C1 segment of cervical spinal cord (tissue), 14 donors: ENCODE results near the gene GOSR2.

Experiments
- DNase-seq, 14 donors: peaks; one replicate each; lab custom pipeline; 2025; lab: John Stamatoyannopoulos, UW

Gene GOSR2

DNA sequence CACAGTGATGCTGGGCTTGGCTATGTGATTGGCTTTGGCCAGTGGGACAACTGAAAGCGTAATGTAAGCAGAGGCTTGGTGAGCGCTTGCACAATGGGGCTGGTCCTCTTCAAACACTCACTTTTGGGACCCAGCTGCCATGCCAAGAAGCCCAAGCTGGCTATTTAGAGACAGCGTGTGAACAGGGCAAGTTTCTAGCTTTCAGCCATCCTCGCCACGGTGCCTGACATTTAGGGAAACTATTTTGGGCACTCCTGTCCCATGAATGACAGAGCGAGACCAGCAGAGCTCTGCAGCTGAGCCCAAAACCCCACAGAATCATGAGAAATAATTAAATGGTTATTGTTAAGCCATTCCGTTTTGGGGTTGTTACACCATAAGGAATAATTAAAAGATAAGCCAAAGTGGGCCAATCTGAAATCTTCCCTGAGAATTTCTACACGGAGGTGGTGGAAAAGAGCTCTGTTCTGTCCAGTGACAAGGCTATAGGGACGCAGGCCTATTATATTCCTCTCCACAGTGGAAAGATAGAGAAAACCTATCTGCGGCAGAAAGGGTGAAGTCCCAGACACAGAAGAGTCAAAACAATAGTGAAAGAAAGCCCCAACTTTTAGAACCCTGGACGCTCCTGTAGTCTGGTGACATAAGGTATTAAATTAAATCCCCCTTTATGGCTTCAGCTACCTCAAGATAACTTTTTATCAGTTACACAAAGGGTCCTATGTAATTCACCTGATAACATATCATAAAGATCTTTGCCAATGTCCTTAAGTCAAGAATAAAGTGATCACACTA is 66.9 kb downstream of the GOSR2 start:
- DNase-seq = no peak

DNA sequence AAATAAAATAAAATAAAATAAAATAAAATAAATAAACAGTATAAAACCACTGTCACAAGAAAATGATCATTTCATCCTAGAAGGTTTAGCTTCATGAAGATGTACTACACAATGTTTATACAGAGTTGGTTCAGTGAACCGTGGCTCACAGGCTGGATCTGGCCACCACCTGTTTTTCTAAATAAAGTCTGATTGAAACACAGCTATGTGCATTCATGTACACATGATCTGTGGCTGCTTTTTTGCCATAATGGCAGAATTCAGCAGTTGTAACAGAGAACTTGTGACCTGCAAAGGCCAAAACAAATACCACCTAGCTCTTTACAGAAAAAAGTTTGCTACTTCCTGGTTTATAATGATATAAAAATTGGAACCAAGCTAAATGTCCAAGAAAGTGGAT is 68.7 kb downstream of the GOSR2 start:
- DNase-seq = no peak
